PC-9 (cell line): ENCODE results near the gene VSX2.

Source experiments
- EZH2 ChIP-seq: fragments of 200-600 bp; sonication (generic); IDR thresholded peaks from 2 replicates; pipeline ENCODE4 v1.8.0; 2017; ENCODE audit warnings: antibody characterized with exemption, low read depth
- TF ChIP-seq, protein P1 (sequence below): fragments of 200-600 bp; sonication (generic); conservative IDR thresholded peaks from 2 replicates; pipeline ENCODE4 v1.6.1; 2017; ENCODE audit warnings: mixed run types, antibody characterized with exemption, mild to moderate bottlenecking, moderate library complexity

DNA sequence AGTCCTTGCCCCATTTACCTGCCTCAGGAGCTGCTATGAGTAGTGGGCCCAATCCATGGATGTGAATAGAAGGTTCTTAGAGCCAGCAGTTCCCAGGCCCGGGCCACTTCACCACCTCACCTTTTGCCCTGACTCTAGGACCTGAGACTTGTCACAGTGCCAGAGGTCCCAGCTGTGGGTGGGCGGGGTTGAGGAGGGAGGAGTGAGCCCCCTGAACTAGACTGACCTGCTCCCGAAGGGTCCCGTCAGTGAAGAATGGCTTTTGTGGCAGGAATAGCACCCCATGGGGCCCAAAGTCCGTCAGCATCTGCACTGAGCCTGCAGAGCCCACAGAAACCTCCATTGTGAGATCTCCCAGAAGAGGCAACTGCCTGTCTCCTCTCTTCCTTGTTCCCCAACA is 50.6 kb downstream of the VSX2 start:
- TF ChIP-seq, protein P1, sequence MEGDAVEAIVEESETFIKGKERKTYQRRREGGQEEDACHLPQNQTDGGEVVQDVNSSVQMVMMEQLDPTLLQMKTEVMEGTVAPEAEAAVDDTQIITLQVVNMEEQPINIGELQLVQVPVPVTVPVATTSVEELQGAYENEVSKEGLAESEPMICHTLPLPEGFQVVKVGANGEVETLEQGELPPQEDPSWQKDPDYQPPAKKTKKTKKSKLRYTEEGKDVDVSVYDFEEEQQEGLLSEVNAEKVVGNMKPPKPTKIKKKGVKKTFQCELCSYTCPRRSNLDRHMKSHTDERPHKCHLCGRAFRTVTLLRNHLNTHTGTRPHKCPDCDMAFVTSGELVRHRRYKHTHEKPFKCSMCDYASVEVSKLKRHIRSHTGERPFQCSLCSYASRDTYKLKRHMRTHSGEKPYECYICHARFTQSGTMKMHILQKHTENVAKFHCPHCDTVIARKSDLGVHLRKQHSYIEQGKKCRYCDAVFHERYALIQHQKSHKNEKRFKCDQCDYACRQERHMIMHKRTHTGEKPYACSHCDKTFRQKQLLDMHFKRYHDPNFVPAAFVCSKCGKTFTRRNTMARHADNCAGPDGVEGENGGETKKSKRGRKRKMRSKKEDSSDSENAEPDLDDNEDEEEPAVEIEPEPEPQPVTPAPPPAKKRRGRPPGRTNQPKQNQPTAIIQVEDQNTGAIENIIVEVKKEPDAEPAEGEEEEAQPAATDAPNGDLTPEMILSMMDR: no peak
- TF ChIP-seq EZH2: no peak
